ENCODE results near the gene PSMD5. TPM values are rescaled to one million over a fixed set of nuclear protein-coding genes. Genes with fewer than 3 reads are reported as not detected.
"Not testable (repeated sequence)": the region's sequence is repeated elsewhere in the genome, so short reads cannot be mapped to it uniquely, and the experiment has no call there.

Gene PSMD5
- total RNA-seq, 1 donor from 2014 or later: 54.3 TPM

DNA sequence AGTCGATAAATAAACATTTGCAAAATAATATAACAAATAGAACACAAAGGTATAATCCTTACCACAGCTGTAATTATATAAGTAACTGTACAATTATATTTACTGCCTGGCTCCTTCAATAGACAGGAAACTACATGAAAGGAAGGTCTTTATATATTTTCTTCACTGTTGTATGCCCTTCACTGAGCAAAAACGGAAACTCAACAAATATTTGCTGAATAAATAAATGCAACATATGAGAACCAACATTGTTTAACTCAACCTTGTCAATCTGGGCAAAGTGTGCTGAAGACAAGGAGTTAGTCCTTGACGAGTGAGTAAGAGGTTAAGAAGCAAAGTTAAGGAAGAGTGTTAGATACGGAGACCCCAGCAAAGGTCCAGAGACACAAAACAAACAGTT is 22.6 kb downstream of the PSMD5 start:
- H3K27ac Mint-ChIP-seq (ENCODE audit: unreplicated experiment): no peak overlapping the region
- H3K4me3 Mint-ChIP-seq: no peak overlapping the region
- H3K27me3 Mint-ChIP-seq (ENCODE audit: low read depth): no peaks in the 10 kb centered on the region
- DNase-seq (ENCODE audit: low read depth, low spot score): no peak
- H3K4me1 Mint-ChIP-seq: no peaks in the 10 kb centered on the region
- TF ChIP-seq, protein P1, sequence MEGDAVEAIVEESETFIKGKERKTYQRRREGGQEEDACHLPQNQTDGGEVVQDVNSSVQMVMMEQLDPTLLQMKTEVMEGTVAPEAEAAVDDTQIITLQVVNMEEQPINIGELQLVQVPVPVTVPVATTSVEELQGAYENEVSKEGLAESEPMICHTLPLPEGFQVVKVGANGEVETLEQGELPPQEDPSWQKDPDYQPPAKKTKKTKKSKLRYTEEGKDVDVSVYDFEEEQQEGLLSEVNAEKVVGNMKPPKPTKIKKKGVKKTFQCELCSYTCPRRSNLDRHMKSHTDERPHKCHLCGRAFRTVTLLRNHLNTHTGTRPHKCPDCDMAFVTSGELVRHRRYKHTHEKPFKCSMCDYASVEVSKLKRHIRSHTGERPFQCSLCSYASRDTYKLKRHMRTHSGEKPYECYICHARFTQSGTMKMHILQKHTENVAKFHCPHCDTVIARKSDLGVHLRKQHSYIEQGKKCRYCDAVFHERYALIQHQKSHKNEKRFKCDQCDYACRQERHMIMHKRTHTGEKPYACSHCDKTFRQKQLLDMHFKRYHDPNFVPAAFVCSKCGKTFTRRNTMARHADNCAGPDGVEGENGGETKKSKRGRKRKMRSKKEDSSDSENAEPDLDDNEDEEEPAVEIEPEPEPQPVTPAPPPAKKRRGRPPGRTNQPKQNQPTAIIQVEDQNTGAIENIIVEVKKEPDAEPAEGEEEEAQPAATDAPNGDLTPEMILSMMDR (conservative IDR thresholded peaks at IDR 0.05): no peak
- peaks cover 32% of the 10 kb centered on the region for H3K36me3 Mint-ChIP-seq (ENCODE audit: low read depth)
- H3K9me3 Mint-ChIP-seq: peaks cover 2% of the 10 kb centered on the region

DNA sequence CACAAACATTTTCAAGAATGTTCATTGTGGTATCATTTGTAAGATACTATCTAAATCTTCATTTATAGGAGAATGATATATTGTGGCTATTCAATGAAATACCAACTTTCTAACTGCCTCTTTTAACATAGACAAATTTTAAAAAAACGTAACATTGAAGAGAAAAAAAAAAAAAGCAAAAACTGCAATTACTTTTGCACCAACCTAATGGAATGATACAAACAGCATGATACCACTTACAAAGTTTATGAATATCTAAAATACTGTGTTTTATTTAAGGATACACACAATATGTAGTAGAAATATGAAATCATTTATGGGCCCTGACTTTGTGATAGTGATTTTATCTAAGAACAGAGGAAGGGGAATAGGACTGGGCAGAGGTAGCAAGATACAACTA is 24.1 kb downstream of the PSMD5 start:
- Mint-ChIP-seq H3K27ac (ENCODE audit: unreplicated experiment) (no peak overlapping the region), H3K4me3 (no peak overlapping the region), H3K4me1 (no peaks in the 10 kb centered on the region), H3K9me3 (no peaks in the 10 kb centered on the region), H3K27me3 (ENCODE audit: low read depth) (no peaks in the 10 kb centered on the region), H3K36me3 (ENCODE audit: low read depth) (peaks cover 23% of the 10 kb centered on the region)
- DNase-seq (ENCODE audit: low read depth, low spot score): no peak
- TF ChIP-seq, protein P1 (conservative IDR thresholded peaks at IDR 0.05): no peak

DNA sequence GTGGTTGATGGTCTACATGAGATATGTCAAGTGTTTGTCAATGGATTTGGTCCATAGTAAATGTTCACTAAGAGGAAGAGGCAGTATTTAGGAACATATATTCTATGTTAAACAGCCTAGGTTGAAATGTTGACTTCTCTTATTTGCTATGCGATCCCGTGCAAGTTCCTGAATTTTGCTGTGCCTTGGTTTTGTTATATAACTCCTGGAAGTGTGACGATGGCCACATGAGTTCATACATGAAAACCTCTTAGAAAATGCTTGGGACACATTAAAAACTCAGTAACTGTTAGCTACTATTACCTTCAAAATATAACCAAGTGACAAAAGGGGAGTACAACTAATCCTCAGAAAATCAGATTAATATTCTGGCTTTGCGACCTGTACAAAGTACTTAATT is 27.6 kb downstream of the PSMD5 start:
- peaks cover 20% of the 10 kb centered on the region for H3K36me3 Mint-ChIP-seq (ENCODE audit: low read depth)
- TF ChIP-seq, protein P1 (conservative IDR thresholded peaks at IDR 0.05): no peak
- H3K9me3 Mint-ChIP-seq: no peaks in the 10 kb centered on the region
- H3K27me3 Mint-ChIP-seq (ENCODE audit: low read depth): no peaks in the 10 kb centered on the region
- H3K4me1 Mint-ChIP-seq: no peaks in the 10 kb centered on the region
- no peak overlapping the region for H3K4me3 Mint-ChIP-seq
- no peak for DNase-seq (ENCODE audit: low read depth, low spot score)
- no peak overlapping the region for H3K27ac Mint-ChIP-seq (ENCODE audit: unreplicated experiment)

DNA sequence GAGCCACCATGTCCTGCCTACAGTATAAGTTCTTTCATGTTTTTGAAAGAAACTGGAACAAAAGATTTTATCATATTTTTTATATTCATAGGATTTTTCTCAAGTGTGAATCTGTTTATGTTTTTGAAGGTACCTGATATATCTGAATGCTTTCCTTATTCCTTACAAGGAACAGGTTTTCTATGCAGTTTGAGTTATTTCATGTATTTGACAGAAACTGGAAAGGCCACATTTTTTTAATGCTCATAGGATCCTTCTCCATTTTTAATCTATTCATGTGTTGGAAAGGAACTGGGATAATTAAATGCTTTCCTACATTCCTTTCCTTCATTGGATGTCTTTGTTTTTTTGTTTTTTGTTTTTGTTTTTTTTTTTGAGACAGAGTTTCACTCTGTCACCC is 33.8 kb downstream of the PSMD5 start:
- TF ChIP-seq, protein P1 (conservative IDR thresholded peaks at IDR 0.05): no peak
- no peaks in the 10 kb centered on the region for H3K27me3 Mint-ChIP-seq (ENCODE audit: low read depth)
- H3K9me3 Mint-ChIP-seq: peaks cover 18% of the 10 kb centered on the region
- H3K36me3 Mint-ChIP-seq (ENCODE audit: low read depth): peaks cover 44% of the 10 kb centered on the region
- no peak for DNase-seq (ENCODE audit: low read depth, low spot score)
- no peak overlapping the region for H3K4me3 Mint-ChIP-seq
- no peak overlapping the region for H3K27ac Mint-ChIP-seq (ENCODE audit: unreplicated experiment)
- H3K4me1 Mint-ChIP-seq: no peaks in the 10 kb centered on the region

DNA sequence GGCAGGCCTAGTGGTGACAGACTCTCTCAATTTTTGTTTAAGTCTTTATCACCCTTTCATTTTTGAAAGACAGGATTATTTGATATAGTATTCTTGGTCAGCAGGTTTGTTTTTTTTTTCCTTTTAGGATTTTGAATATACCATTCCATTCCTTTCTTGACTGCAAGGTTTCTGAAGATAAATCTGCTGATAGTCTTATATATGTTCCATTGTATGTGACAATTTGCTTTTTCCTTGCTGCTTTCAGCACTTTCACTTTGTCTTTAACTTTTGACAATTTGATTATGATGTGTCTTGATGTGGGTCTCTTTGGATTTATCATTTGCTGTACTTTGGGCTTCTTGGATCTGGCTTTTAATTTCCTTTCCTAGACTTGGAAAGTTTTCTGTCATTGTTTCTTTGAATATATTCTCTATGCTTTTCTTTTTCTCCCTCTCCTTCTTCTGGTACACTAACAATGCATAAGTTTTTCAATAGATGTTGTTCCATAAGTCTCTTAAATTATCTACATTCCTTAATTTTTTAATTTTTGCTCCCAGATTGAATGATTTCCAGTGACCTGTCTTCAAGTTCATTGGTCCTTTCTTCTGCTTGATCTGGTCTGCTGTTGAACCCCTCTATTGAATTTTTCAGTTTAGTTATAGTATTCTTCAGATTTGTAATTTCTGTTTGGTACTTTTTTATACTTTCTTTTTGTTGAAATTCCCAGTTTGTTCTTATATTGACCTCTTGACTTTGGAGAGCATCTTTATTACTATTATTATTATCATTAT is 34.9 kb downstream of the PSMD5 start:
- TF ChIP-seq, protein P1 (conservative IDR thresholded peaks at IDR 0.05): no peak
- H3K36me3 Mint-ChIP-seq (ENCODE audit: low read depth): peaks cover 44% of the 10 kb centered on the region
- DNase-seq (ENCODE audit: low read depth, low spot score): no peak
- H3K4me1 Mint-ChIP-seq: no peaks in the 10 kb centered on the region
- no peak overlapping the region for H3K27ac Mint-ChIP-seq (ENCODE audit: unreplicated experiment)
- H3K9me3 Mint-ChIP-seq: peaks cover 18% of the 10 kb centered on the region
- no peaks in the 10 kb centered on the region for H3K27me3 Mint-ChIP-seq (ENCODE audit: low read depth)
- H3K4me3 Mint-ChIP-seq: no peak overlapping the region

DNA sequence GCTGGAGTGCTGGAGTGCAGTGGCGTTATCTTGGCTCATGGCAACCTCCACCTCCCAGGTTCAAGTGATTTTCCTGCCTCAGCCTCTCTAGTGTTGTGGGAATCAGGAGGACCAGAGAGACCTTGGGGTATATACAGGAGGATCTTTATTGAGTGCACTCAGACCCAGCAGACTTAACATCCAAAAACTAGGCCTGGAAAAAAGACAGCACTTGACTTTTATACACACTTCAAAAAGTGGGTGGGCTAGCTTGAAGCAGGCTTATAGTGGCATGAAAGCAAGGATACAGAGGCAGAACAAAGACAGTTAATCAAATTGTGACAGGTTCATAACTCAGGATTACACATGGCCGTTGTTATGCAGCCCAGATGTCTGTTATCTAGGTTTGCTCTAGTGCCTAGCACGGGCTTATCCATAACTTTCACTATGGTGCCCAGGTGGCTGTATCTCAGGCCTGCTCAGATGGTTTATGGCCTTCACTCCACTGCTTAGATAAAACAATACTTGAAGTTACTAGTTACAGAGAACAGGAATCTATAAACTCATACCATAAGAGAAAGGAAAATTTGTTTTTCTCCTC is 37.8 kb downstream of the PSMD5 start:
- not testable (repeated sequence) for H3K27me3 Mint-ChIP-seq (ENCODE audit: low read depth); H3K4me3 Mint-ChIP-seq; DNase-seq (ENCODE audit: low read depth, low spot score); H3K27ac Mint-ChIP-seq (ENCODE audit: unreplicated experiment); H3K4me1 Mint-ChIP-seq
- Mint-ChIP-seq H3K9me3 (peaks cover 18% of the 10 kb centered on the region), H3K36me3 (ENCODE audit: low read depth) (peaks cover 39% of the 10 kb centered on the region)

Measured in neural crest cell (in vitro differentiated cells).